MM.1S (cell line): ENCODE results near the gene MAD1L1.

Experiments
- DNase-seq: peaks from one replicate; pipeline ENCODE4 v3.0.0-alpha.2; 2015
- H2AFZ ChIP-seq: fragments of 300-600 bp; sonication (generic); 2 replicates; pipeline ENCODE4 v1.6.0; 2016; ENCODE audit warnings: antibody characterized with exemption, low read length
- H3F3A ChIP-seq: fragments of 300-600 bp; sonication (generic); 2 replicates; pipeline ENCODE4 v1.6.1; 2016; ENCODE audit warnings: mild to moderate bottlenecking, antibody characterized with exemption, low read length, moderate library complexity, mixed read lengths; ENCODE audit not compliant: insufficient read depth
- H3K27ac ChIP-seq: fragments of 300-600 bp; sonication (generic); 2 replicates; pipeline ENCODE4 v1.5.1; 2016; ENCODE audit warnings: mild to moderate bottlenecking, low read length
- H3K27me3 ChIP-seq: fragments of 300-600 bp; sonication (generic); replicated peaks from 2 replicates; pipeline ENCODE4 v1.6.0; 2016; ENCODE audit warnings: low read length; ENCODE audit not compliant: insufficient read depth
- H3K36me3 ChIP-seq: fragments of 300-600 bp; sonication (generic); replicated peaks from 2 replicates; pipeline ENCODE4 v1.6.1; 2016; ENCODE audit warnings: mild to moderate bottlenecking, low read length, mixed read lengths; ENCODE audit not compliant: insufficient read depth
- H3K4me1 ChIP-seq: fragments of 300-600 bp; sonication (generic); 2 replicates; pipeline ENCODE4 v1.6.1; 2016; ENCODE audit warnings: low read length, mixed read lengths
- H3K4me2 ChIP-seq: fragments of 300-600 bp; sonication (generic); 2 replicates; pipeline ENCODE4 v1.6.0; 2016; ENCODE audit warnings: low read depth, low read length
- H3K4me3 ChIP-seq: fragments of 300-600 bp; sonication (generic); 2 replicates; pipeline ENCODE4 v1.5.1; 2016; ENCODE audit warnings: low read length, mixed read lengths
- H3K79me2 ChIP-seq: fragments of 300-600 bp; sonication (generic); 2 replicates; pipeline ENCODE4 v1.6.1; 2016; ENCODE audit warnings: mixed run types, low read length, mixed read lengths
- H3K9ac ChIP-seq: fragments of 300-600 bp; sonication (generic); 2 replicates; pipeline ENCODE4 v1.6.1; 2016; ENCODE audit warnings: low read length, mixed read lengths
- H3K9me2 ChIP-seq: fragments of 300-600 bp; sonication (generic); replicated peaks from 2 replicates; pipeline ENCODE4 v1.6.1; 2016; ENCODE audit warnings: mild to moderate bottlenecking, low read length, mixed read lengths; ENCODE audit not compliant: insufficient read depth
- H3K9me3 ChIP-seq: fragments of 300-600 bp; sonication (generic); replicated peaks from 2 replicates; pipeline ENCODE4 v1.6.1; 2016; ENCODE audit warnings: mild to moderate bottlenecking, low read length, mixed read lengths; ENCODE audit not compliant: insufficient read depth
- H4K20me1 ChIP-seq: fragments of 300-600 bp; sonication (generic); 2 replicates; pipeline ENCODE4 v1.6.1; 2016; ENCODE audit warnings: mild to moderate bottlenecking, low read length, moderate library complexity, mixed read lengths; ENCODE audit not compliant: insufficient read depth
- CTCF ChIP-seq: fragments of 300-600 bp; sonication (generic); IDR thresholded peaks from 2 replicates; pipeline ENCODE4 v1.5.1; 2016; ENCODE audit warnings: antibody characterized with exemption, low read length, mixed read lengths
- EZH2 ChIP-seq: fragments of 300-600 bp; sonication (generic); optimal IDR thresholded peaks from 2 replicates; pipeline ENCODE3; 2017; ENCODE audit warnings: low read depth, mild to moderate bottlenecking, antibody characterized with exemption, low read length, mixed read lengths
- EZH2phosphoT487 ChIP-seq: fragments of 300-600 bp; sonication (generic); IDR thresholded peaks from 2 replicates; pipeline ENCODE4 v1.6.1; 2018; ENCODE audit warnings: antibody characterized with exemption, low read length

The MAD1L1 gene

DNA sequence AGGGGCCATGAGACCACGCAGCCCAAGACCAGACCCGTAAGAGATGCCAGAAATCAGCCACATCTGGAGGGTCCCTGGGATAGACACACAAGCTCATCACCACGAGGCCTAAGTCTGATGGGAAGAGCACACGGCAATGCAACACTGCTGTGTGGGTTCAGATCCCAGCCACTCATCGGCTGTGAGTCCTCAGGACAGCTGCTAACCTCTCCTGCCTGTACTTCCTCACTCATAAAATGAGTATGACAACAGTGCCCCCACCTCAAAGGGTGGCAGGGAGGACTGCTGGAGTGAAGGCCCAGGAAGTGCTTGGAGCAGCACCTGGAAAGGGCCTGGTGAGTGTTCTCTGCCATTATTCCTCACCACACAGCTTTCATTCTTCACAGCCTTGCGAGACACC, 60.9 kb downstream of the MAD1L1 start:
- H3K9me2 ChIP-seq: no peaks in the 10 kb centered on the region
- no peak overlapping the region for H3K4me3 ChIP-seq
- H3K4me2 ChIP-seq: no peak overlapping the region
- no peaks in the 10 kb centered on the region for H4K20me1 ChIP-seq
- H2AFZ ChIP-seq: no peak overlapping the region
- H3K9me3 ChIP-seq: no peaks in the 10 kb centered on the region
- H3K79me2 ChIP-seq: no peaks in the 10 kb centered on the region
- no peak for DNase-seq
- no peak overlapping the region for H3K9ac ChIP-seq
- TF ChIP-seq CTCF: no peak
- TF ChIP-seq EZH2: no peak
- no peak for TF ChIP-seq EZH2phosphoT487
- no peaks in the 10 kb centered on the region for H3K27me3 ChIP-seq
- no peaks in the 10 kb centered on the region for H3F3A ChIP-seq
- H3K4me1 ChIP-seq: no peaks in the 10 kb centered on the region
- no peak overlapping the region for H3K27ac ChIP-seq
- H3K36me3 ChIP-seq: no peaks in the 10 kb centered on the region

- Histone ChIP-seq H3K4me3 (no peak overlapping the region), H3K27me3 (no peaks in the 10 kb centered on the region)
- no peak for TF ChIP-seq EZH2
- no peak for TF ChIP-seq CTCF
- TF ChIP-seq EZH2phosphoT487: no peak
Measured at GRCh38 chr7:2170576-2171521, 61.9 kb downstream of the MAD1L1 start.

GRCh38 chr7:2169923-2170575, 62.7 kb downstream of the MAD1L1 start:
- Histone ChIP-seq H3K9me2 (no peaks in the 10 kb centered on the region), H3K9ac (no peak overlapping the region), H3K36me3 (no peaks in the 10 kb centered on the region), H4K20me1 (no peaks in the 10 kb centered on the region), H3F3A (no peaks in the 10 kb centered on the region), H2AFZ (no peak overlapping the region), H3K4me1 (no peaks in the 10 kb centered on the region), H3K27ac (no peak overlapping the region), H3K4me3 (no peak overlapping the region), H3K27me3 (no peaks in the 10 kb centered on the region), H3K79me2 (no peaks in the 10 kb centered on the region), H3K4me2 (no peak overlapping the region), H3K9me3 (no peaks in the 10 kb centered on the region)
- no peak for TF ChIP-seq EZH2phosphoT487
- TF ChIP-seq EZH2: no peak
- TF ChIP-seq CTCF: no peak
- no peak for DNase-seq

More at GRCh38 chr7:2170576-2171521, 61.9 kb downstream of the MAD1L1 start:
- no peak for DNase-seq
- H3K79me2 ChIP-seq: no peaks in the 10 kb centered on the region
- H3F3A ChIP-seq: no peaks in the 10 kb centered on the region
- no peak overlapping the region for H3K4me2 ChIP-seq
- H3K9ac ChIP-seq: no peak overlapping the region
- H3K9me3 ChIP-seq: no peaks in the 10 kb centered on the region
- no peaks in the 10 kb centered on the region for H3K9me2 ChIP-seq
- H3K4me1 ChIP-seq: no peaks in the 10 kb centered on the region
- H2AFZ ChIP-seq: no peak overlapping the region
- H3K36me3 ChIP-seq: no peaks in the 10 kb centered on the region
- H4K20me1 ChIP-seq: no peaks in the 10 kb centered on the region
- no peak overlapping the region for H3K27ac ChIP-seq
